OCI-LY3 (cell line): Measurements from ENCODE around the gene SPPL2B.

Experiments used
- H2AFZ ChIP-seq: fragments of 200-600, 300-600 bp; shearing (Covaris generic); 2 replicates; pipeline ENCODE4 v1.6.0; 2014; ENCODE audit warnings: antibody characterized with exemption, low read depth, low read length
- H3K27ac ChIP-seq: fragments of 200-600, 300-600 bp; sonication (generic); 2 replicates; pipeline ENCODE4 v1.5.1; 2014; ENCODE audit warnings: mild to moderate bottlenecking, low read length, moderate library complexity, mixed read lengths
- H3K27me3 ChIP-seq: fragments of 200-600, 300-600 bp; sonication (generic); 2 replicates; pipeline ENCODE4 v1.6.1; 2014; ENCODE audit warnings: low read depth, low read length, mixed read lengths
- H3K36me3 ChIP-seq: fragments of 200-600, 300-600 bp; sonication (generic); replicated peaks from 2 replicates; pipeline ENCODE3; 2014; ENCODE audit warnings: low read depth, low read length, mixed read lengths
- H3K4me1 ChIP-seq: fragments of 300-600, 200-600 bp; sonication (generic); 2 replicates; pipeline ENCODE4 v1.6.1; 2014; ENCODE audit warnings: low read length, mixed read lengths
- H3K4me2 ChIP-seq: fragments of 200-600, 300-600 bp; sonication (generic); 2 replicates; pipeline ENCODE4 v1.6.1; 2014; ENCODE audit warnings: low read length, mixed read lengths
- H3K4me3 ChIP-seq: fragments of 300-600, 200-600 bp; sonication (generic); 2 replicates; pipeline ENCODE4 v1.5.1; 2014; ENCODE audit warnings: antibody characterized with exemption, mild to moderate bottlenecking, low read length, moderate library complexity
- H3K79me2 ChIP-seq: fragments of 300-600, 200-600 bp; shearing (Covaris generic); 2 replicates; pipeline ENCODE4 v1.6.1; 2014; ENCODE audit warnings: mild to moderate bottlenecking, low read length, mixed read lengths
- H3K9ac ChIP-seq: fragments of 300-600, 200-600 bp; shearing (Covaris generic); 2 replicates; pipeline ENCODE4 v1.6.0; 2014; ENCODE audit warnings: mild to moderate bottlenecking, low read length, moderate library complexity
- H3K9me3 ChIP-seq: fragments of 200-600, 300-600 bp; shearing (Covaris generic); 2 replicates; pipeline ENCODE4 v1.6.1; 2014; ENCODE audit warnings: low read length, mixed read lengths; ENCODE audit not compliant: insufficient read depth
- H4K20me1 ChIP-seq: fragments of 200-600, 300-600 bp; sonication (generic); 2 replicates; pipeline ENCODE4 v1.6.1; 2016; ENCODE audit warnings: low read length, mixed read lengths; ENCODE audit not compliant: insufficient read depth
- EZH2phosphoT487 ChIP-seq: fragments of 200-600 bp; shearing (Covaris generic); IDR thresholded peaks from 2 replicates; pipeline ENCODE4 v1.6.1; 2018; ENCODE audit warnings: antibody characterized with exemption, mixed run types, low read depth
- TF ChIP-seq, protein P1 (sequence below): fragments of 200-600, 300-600 bp; sonication (generic); IDR thresholded peaks from 2 replicates; pipeline ENCODE4 v1.5.1; 2014; ENCODE audit warnings: antibody characterized with exemption, low read length, low read depth

The SPPL2B gene

DNA sequence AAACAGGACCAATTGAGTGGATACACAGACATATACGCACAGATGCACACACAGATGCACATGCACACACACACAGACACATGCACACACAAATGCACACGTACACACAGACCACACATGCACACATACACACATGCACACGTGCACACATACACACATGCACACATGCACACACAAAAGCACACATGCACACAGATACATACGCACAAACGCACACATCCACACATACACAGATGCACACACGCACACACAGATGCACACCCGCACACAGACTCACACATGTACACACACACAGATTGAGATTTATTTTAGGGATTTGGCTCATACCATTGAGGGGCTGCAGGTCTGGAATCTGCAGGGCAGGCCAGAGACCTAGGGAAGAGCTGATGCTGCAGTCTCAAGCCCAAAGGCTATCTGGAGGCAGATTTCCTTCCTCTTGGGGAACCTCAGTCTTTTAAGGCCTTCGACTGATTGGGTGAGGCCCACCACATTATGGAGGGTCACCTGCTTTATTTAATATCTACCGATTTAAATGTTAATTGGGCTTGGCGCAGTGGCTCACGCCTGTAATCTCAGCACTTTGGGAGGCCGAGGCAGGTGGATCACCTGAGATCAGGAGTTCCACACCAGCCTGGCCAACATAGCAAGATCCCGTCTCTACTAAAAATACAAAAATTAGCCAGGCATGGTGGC lies 54.2 kb downstream of the SPPL2B start:
- Histone ChIP-seq H3K9ac (no peak overlapping the region), H3K36me3 (no peaks in the 10 kb centered on the region), H3K9me3 (0 out of 2 replicates have a peak, but pooled peaks cover 5% of the 10 kb centered on the region), H3K4me3 (no peak overlapping the region), H2AFZ (no peak overlapping the region), H4K20me1 (no peaks in the 10 kb centered on the region), H3K4me2 (no peak overlapping the region), H3K27me3 (peaks cover 3% of the 10 kb centered on the region; the same call in 1 of the 2 replicates), H3K27ac (no peak overlapping the region), H3K79me2 (no peaks in the 10 kb centered on the region), H3K4me1 (no peaks in the 10 kb centered on the region)
- no peak for TF ChIP-seq EZH2phosphoT487

DNA sequence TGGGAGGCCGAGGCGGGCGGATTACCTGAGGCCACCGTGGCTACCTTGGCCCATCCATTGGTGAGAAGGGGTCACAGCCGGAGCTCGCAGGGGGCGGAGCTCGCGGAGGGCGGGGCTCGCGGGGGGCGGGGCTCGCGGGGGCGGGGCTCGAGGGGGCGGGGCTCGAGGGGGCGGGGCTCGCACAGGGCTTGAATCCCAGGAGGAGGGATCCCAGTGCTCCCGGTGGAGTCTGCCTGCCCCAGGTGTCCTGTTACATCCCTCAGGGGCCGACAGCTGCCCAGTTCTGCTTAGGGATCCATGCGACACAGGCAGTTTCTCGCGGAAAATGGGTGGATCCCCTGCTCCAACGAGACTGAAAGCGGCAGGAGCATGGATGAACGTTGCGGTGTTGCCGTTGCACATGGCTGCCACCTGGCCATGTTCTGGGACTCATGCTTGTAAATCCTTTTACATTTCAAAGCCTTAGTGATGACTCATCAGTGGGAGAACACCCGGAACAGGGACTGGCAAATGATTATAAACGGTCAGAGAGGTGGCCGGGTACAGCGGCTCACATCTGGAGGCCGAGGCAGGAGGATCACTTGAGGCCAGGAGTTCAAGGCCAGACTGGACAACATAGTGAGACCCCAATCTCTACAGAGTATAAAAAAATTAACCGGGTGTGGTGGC lies 56.7 kb downstream of the SPPL2B start:
- no peaks in the 10 kb centered on the region for H3K79me2 ChIP-seq
- H3K4me2 ChIP-seq: no peak overlapping the region
- no peak overlapping the region for H3K27ac ChIP-seq
- TF ChIP-seq EZH2phosphoT487: no peak
- TF ChIP-seq, protein P1, sequence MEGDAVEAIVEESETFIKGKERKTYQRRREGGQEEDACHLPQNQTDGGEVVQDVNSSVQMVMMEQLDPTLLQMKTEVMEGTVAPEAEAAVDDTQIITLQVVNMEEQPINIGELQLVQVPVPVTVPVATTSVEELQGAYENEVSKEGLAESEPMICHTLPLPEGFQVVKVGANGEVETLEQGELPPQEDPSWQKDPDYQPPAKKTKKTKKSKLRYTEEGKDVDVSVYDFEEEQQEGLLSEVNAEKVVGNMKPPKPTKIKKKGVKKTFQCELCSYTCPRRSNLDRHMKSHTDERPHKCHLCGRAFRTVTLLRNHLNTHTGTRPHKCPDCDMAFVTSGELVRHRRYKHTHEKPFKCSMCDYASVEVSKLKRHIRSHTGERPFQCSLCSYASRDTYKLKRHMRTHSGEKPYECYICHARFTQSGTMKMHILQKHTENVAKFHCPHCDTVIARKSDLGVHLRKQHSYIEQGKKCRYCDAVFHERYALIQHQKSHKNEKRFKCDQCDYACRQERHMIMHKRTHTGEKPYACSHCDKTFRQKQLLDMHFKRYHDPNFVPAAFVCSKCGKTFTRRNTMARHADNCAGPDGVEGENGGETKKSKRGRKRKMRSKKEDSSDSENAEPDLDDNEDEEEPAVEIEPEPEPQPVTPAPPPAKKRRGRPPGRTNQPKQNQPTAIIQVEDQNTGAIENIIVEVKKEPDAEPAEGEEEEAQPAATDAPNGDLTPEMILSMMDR: no peak
- H4K20me1 ChIP-seq: no peaks in the 10 kb centered on the region
- no peaks in the 10 kb centered on the region for H3K36me3 ChIP-seq
- H3K4me1 ChIP-seq: no peaks in the 10 kb centered on the region
- no peak overlapping the region for H2AFZ ChIP-seq
- H3K27me3 ChIP-seq: peaks cover 4% of the 10 kb centered on the region; the same call in 1 of the 2 replicates
- no peak overlapping the region for H3K4me3 ChIP-seq
- no peaks in the 10 kb centered on the region for H3K9me3 ChIP-seq
- H3K9ac ChIP-seq: no peak overlapping the region

DNA sequence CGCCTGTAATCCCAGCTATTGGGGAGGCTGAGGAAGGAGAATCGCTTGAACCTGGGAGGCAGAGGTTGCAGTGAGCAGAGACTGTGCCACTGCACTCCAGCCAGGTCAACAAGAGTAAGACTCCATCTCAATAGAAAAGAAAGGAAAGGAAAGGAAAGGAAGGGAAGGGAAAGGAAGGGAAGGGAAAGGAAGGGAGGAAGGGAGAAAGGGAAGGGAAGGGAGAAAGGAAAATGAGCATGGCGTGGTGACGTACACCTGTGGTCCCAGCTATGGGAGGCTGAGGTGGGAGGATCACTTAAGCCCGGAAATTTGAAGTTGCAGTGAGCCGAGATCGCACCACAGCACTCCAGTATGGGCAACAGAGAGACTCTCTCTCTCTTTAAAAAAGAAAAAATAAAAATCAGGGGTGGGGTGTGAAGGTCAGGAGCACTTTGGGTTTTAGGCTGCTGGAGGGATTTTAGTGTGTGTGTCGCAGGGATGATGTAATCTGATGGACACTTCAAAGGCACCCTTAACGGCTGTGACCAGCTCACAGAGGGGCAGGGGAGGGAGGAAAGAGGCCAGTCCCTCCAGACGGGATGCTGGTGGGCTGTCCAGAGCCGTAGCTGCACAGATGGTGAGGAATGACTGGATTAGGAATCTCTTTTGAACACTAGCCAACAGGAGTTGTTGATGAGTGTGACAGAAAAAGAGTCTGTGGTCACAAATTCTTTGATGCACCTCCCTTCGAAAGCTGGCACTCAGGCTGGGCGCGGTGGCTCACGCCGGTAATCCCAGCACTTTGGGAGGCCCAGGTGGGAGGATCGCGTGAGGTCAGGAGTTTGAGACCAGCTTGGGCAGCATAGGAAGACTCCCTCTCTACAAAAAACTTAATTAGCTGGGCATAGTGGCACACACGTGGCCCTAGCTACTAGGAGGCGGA lies 59.1 kb downstream of the SPPL2B start:
- no peak for TF ChIP-seq EZH2phosphoT487
- TF ChIP-seq, protein P1: no peak
- Histone ChIP-seq H3K4me2 (no peak overlapping the region), H4K20me1 (no peaks in the 10 kb centered on the region), H3K27ac (no peak overlapping the region), H3K4me3 (no peak overlapping the region), H3K9ac (no peak overlapping the region), H3K27me3 (peaks cover 4% of the 10 kb centered on the region; the same call in 1 of the 2 replicates), H3K9me3 (no peaks in the 10 kb centered on the region), H3K79me2 (no peaks in the 10 kb centered on the region), H3K4me1 (no peaks in the 10 kb centered on the region; the same call in 1 of the 2 replicates), H3K36me3 (no peaks in the 10 kb centered on the region), H2AFZ (no peak overlapping the region)

DNA sequence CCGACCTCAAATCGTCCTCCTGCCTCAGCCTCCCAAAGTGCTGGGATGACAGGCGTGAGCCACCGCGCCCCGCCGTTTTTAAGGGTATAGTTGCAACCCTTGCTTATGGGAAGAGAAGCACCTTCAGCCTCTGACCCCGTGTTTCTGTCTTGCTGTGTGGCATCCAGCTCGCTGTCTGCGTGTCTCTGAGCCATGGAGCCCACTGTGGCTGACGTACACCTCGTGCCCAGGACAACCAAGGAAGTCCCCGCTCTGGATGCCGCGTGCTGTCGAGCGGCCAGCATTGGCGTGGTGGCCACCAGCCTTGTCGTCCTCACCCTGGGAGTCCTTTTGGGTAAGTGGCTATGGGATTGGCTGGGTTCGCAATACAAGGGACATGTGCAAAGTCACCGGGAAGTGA lies 61.1 kb downstream of the SPPL2B start:
- no peaks in the 10 kb centered on the region for H4K20me1 ChIP-seq
- H3K4me2 ChIP-seq: no peak overlapping the region
- peaks cover 4% of the 10 kb centered on the region for H3K27me3 ChIP-seq
- H3K4me1 ChIP-seq: peaks cover 5% of the 10 kb centered on the region
- no peak overlapping the region for H3K27ac ChIP-seq
- no peaks in the 10 kb centered on the region for H3K36me3 ChIP-seq
- TF ChIP-seq, protein P1: no peak
- no peak for TF ChIP-seq EZH2phosphoT487
- no peaks in the 10 kb centered on the region for H3K9me3 ChIP-seq
- H3K79me2 ChIP-seq: no peaks in the 10 kb centered on the region
- no peak overlapping the region for H3K9ac ChIP-seq
- no peak overlapping the region for H3K4me3 ChIP-seq
- H2AFZ ChIP-seq: no peak overlapping the region
